ENCODE data around the gene TGFBR2.

Gene TGFBR2

GRCh38 chr3:30585654-30586053 is 20.7 kb upstream of the TGFBR2 start:
- Histone ChIP-seq H3K9ac (ENCODE audit: low read length) (no peak overlapping the region), H3K27ac (ENCODE audit: low read depth, low read length) (no peak overlapping the region), H3K4me3 (ENCODE audit: low read depth, low read length) (no peak overlapping the region), H3K9me3 (ENCODE audit: control insufficient read depth, insufficient read depth, low read depth, low read length) (no peaks in the 10 kb centered on the region), H3K27me3 (ENCODE audit: control insufficient read depth, insufficient read depth, low read length) (no peaks in the 10 kb centered on the region), H3K36me3 (ENCODE audit: control insufficient read depth, insufficient read depth, low read length) (no peaks in the 10 kb centered on the region), H3K4me1 (ENCODE audit: control insufficient read depth, insufficient read depth, low read length) (peaks cover 10% of the 10 kb centered on the region)

- H3K9ac ChIP-seq (ENCODE audit: low read length) = no peak overlapping the region
- no peaks in the 10 kb centered on the region for H3K36me3 ChIP-seq (ENCODE audit: control insufficient read depth, insufficient read depth, low read length)
- H3K4me3 ChIP-seq (ENCODE audit: low read depth, low read length) = no peak overlapping the region
- H3K4me1 ChIP-seq (ENCODE audit: control insufficient read depth, insufficient read depth, low read length) = peaks cover 6% of the 10 kb centered on the region
- no peaks in the 10 kb centered on the region for H3K9me3 ChIP-seq (ENCODE audit: control insufficient read depth, insufficient read depth, low read depth, low read length)
- no peak overlapping the region for H3K27ac ChIP-seq (ENCODE audit: low read depth, low read length)
- H3K27me3 ChIP-seq (ENCODE audit: control insufficient read depth, insufficient read depth, low read length) = no peaks in the 10 kb centered on the region
Measured at GRCh38 chr3:30586096-30586805, 20.1 kb upstream of the TGFBR2 start.

- no peaks in the 10 kb centered on the region for H3K36me3 ChIP-seq (ENCODE audit: control insufficient read depth, insufficient read depth, low read length)
- H3K9me3 ChIP-seq (ENCODE audit: control insufficient read depth, insufficient read depth, low read depth, low read length) = no peaks in the 10 kb centered on the region
- H3K4me1 ChIP-seq (ENCODE audit: control insufficient read depth, insufficient read depth, low read length) = 0 out of 2 replicates have a peak, but pooled peaks cover 3% of the 10 kb centered on the region
- no peaks in the 10 kb centered on the region for H3K27me3 ChIP-seq (ENCODE audit: control insufficient read depth, insufficient read depth, low read length)
- H3K9ac ChIP-seq (ENCODE audit: low read length) = no peak overlapping the region
- no peak overlapping the region for H3K27ac ChIP-seq (ENCODE audit: low read depth, low read length)
- H3K4me3 ChIP-seq (ENCODE audit: low read depth, low read length) = no peak overlapping the region
Measured at GRCh38 chr3:30586806-30587486, 19.5 kb upstream of the TGFBR2 start.

- no peak overlapping the region for H3K27ac ChIP-seq (ENCODE audit: low read depth, low read length)
Measured at GRCh38 chr3:30587904-30588303, 18.5 kb upstream of the TGFBR2 start.

GRCh38 chr3:30596152-30596551 is 10.2 kb upstream of the TGFBR2 start:
- H3K4me3 ChIP-seq (ENCODE audit: low read depth, low read length) = no peak overlapping the region
- no peaks in the 10 kb centered on the region for H3K27me3 ChIP-seq (ENCODE audit: control insufficient read depth, insufficient read depth, low read length)
- H3K9ac ChIP-seq (ENCODE audit: low read length) = no peak overlapping the region
- no peaks in the 10 kb centered on the region for H3K9me3 ChIP-seq (ENCODE audit: control insufficient read depth, insufficient read depth, low read depth, low read length)
- H3K36me3 ChIP-seq (ENCODE audit: control insufficient read depth, insufficient read depth, low read length) = no peaks in the 10 kb centered on the region
- no peak overlapping the region for H3K27ac ChIP-seq (ENCODE audit: low read depth, low read length)
- no peaks in the 10 kb centered on the region for H3K4me1 ChIP-seq (ENCODE audit: control insufficient read depth, insufficient read depth, low read length)

More at GRCh38 chr3:30587904-30588303, 18.5 kb upstream of the TGFBR2 start:
- Histone ChIP-seq H3K36me3 (ENCODE audit: control insufficient read depth, insufficient read depth, low read length) (no peaks in the 10 kb centered on the region), H3K9ac (ENCODE audit: low read length) (no peak overlapping the region), H3K9me3 (ENCODE audit: control insufficient read depth, insufficient read depth, low read depth, low read length) (no peaks in the 10 kb centered on the region), H3K27me3 (ENCODE audit: control insufficient read depth, insufficient read depth, low read length) (no peaks in the 10 kb centered on the region), H3K4me3 (ENCODE audit: low read depth, low read length) (no peak overlapping the region), H3K4me1 (ENCODE audit: control insufficient read depth, insufficient read depth, low read length) (no peaks in the 10 kb centered on the region)

DNA sequence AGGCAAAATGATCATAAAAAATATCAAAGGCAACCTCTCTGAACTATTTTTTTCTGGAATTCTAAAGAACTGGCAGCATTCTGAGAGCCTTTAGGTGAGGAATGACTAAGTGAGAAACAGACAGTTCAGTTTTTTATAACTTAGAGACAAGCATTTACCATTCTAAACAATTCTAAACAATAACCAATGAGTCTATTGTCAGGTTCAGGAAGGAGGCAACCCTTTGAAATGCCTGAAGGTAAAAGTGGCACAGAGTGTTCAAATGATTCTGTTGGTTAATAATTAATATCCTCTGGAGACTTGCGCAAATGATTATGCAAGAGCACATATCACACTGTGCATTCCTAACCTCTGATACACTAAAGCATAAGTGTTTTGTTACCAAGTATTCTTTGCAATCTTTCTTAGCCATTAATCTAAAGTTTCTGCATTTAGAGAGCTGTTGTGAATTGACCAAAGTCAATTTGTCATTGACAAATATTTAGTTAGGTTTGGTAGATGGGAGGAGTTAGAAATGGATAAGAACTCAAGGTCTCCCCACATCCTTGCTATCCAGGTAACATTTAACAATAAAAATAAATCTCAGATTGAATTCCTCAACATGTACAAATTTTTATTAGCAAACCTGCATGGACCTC is 9.2 kb upstream of the TGFBR2 start:
- no peak overlapping the region for H3K4me3 ChIP-seq (ENCODE audit: low read depth, low read length)
- H3K27me3 ChIP-seq (ENCODE audit: control insufficient read depth, insufficient read depth, low read length) = no peaks in the 10 kb centered on the region
- no peaks in the 10 kb centered on the region for H3K36me3 ChIP-seq (ENCODE audit: control insufficient read depth, insufficient read depth, low read length)
- H3K9me3 ChIP-seq (ENCODE audit: control insufficient read depth, insufficient read depth, low read depth, low read length) = no peaks in the 10 kb centered on the region
- no peak overlapping the region for H3K9ac ChIP-seq (ENCODE audit: low read length)
- no peak overlapping the region for H3K27ac ChIP-seq (ENCODE audit: low read depth, low read length)
- H3K4me1 ChIP-seq (ENCODE audit: control insufficient read depth, insufficient read depth, low read length) = no peaks in the 10 kb centered on the region

DNA sequence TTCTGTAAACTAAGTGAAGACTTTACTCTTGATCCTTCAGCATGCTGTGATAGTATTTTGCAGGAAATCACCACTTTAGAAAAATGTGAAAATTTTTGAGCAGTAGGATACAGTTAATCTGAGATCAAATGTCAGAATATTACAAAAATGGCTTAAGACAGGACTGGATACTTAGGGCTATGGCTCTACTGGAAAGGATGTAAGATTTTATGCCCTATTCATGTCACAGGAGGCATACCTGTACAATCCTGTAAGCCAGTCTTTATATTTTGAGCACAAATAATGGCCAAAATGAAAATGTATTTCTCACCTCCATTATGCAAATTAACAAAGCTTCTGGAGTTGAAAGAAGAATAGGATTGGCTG is 8.6 kb upstream of the TGFBR2 start:
- no peak overlapping the region for H3K4me3 ChIP-seq (ENCODE audit: low read depth, low read length)
- no peak overlapping the region for H3K27ac ChIP-seq (ENCODE audit: low read depth, low read length)
- no peak overlapping the region for H3K9ac ChIP-seq (ENCODE audit: low read length)
- no peaks in the 10 kb centered on the region for H3K9me3 ChIP-seq (ENCODE audit: control insufficient read depth, insufficient read depth, low read depth, low read length)
- no peaks in the 10 kb centered on the region for H3K27me3 ChIP-seq (ENCODE audit: control insufficient read depth, insufficient read depth, low read length)
- H3K36me3 ChIP-seq (ENCODE audit: control insufficient read depth, insufficient read depth, low read length) = no peaks in the 10 kb centered on the region
- no peaks in the 10 kb centered on the region for H3K4me1 ChIP-seq (ENCODE audit: control insufficient read depth, insufficient read depth, low read length)

DNA sequence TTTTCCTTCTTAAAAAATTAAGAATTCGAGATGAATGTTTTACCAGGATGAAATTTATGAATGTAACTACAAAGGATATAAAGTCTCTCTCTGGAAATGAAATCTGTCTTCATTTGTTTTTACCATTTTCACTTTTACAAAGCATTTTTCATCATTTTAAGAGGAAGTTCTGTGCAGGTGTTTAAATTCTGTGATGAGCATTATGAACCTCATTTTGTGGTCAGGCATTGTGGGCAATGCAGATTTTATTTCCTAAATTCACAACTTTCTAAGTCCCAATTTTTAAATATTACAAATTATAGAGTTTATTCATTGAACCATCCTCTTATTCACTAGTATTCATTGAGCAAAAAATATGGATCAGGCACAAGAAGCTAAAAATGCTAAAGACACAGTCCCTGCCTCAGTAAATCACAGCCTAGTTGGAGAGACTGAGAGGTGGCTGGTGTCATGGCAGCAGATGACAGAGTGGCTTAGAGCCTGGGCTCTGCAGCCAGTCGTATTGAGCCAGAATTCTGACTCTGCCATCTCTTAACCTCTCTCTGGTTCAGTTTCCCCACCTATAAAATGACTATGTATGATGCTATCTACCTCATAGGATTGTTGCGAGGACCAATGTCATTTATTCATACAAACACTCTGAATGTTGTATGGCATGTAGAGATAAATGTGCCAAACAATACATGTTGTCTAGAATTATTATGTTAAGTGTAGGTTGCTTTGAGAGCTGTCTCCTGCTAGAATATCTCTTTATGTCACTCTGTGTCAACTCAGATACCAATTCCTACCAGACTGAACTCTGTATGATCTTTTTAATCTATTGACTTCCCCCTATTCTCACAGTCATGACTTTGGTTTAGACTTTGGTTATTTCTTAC is 7.5 kb upstream of the TGFBR2 start:
- Histone ChIP-seq H3K4me3 (ENCODE audit: low read depth, low read length) (no peak overlapping the region), H3K36me3 (ENCODE audit: control insufficient read depth, insufficient read depth, low read length) (no peaks in the 10 kb centered on the region), H3K4me1 (ENCODE audit: control insufficient read depth, insufficient read depth, low read length) (no peaks in the 10 kb centered on the region), H3K9ac (ENCODE audit: low read length) (no peak overlapping the region), H3K9me3 (ENCODE audit: control insufficient read depth, insufficient read depth, low read depth, low read length) (no peaks in the 10 kb centered on the region), H3K27me3 (ENCODE audit: control insufficient read depth, insufficient read depth, low read length) (no peaks in the 10 kb centered on the region), H3K27ac (ENCODE audit: low read depth, low read length) (no peak overlapping the region)

- Histone ChIP-seq H3K4me1 (ENCODE audit: control insufficient read depth, insufficient read depth, low read length) (peaks cover 6% of the 10 kb centered on the region; the same call in 1 of the 2 replicates), H3K9me3 (ENCODE audit: control insufficient read depth, insufficient read depth, low read depth, low read length) (no peaks in the 10 kb centered on the region), H3K27me3 (ENCODE audit: control insufficient read depth, insufficient read depth, low read length) (peaks cover 11% of the 10 kb centered on the region), H3K9ac (ENCODE audit: low read length) (no peak overlapping the region), H3K36me3 (ENCODE audit: control insufficient read depth, insufficient read depth, low read length) (no peaks in the 10 kb centered on the region), H3K27ac (ENCODE audit: low read depth, low read length) (no peak overlapping the region), H3K4me3 (ENCODE audit: low read depth, low read length) (no peak overlapping the region)
Measured at GRCh38 chr3:30600572-30600971, 5.8 kb upstream of the TGFBR2 start.

GRCh38 chr3:30602946-30603345 is 3.5 kb upstream of the TGFBR2 start:
- no peaks in the 10 kb centered on the region for H3K36me3 ChIP-seq (ENCODE audit: control insufficient read depth, insufficient read depth, low read length)
- peaks cover 10% of the 10 kb centered on the region; the same call in 1 of the 2 replicates for H3K4me1 ChIP-seq (ENCODE audit: control insufficient read depth, insufficient read depth, low read length)
- H3K27me3 ChIP-seq (ENCODE audit: control insufficient read depth, insufficient read depth, low read length) = peaks cover 12% of the 10 kb centered on the region
- H3K9ac ChIP-seq (ENCODE audit: low read length) = no peak overlapping the region
- no peak overlapping the region for H3K4me3 ChIP-seq (ENCODE audit: low read depth, low read length)
- no peak overlapping the region for H3K27ac ChIP-seq (ENCODE audit: low read depth, low read length)
- H3K9me3 ChIP-seq (ENCODE audit: control insufficient read depth, insufficient read depth, low read depth, low read length) = no peaks in the 10 kb centered on the region

Data from HUES6 (cell line).